GM23338 (cell line): Measurements from ENCODE around the gene KLF9. TPM values are rescaled to one million over a fixed set of nuclear protein-coding genes. Genes with fewer than 3 reads are reported as not detected.

ENCODE experiments used
- ATAC-seq: fragments of 200-7000 bp; cut with Tn5 transposase; 3 replicates; pipeline ENCODE4 v1.9.1; 2020
- DNase-seq: peaks from one replicate; pipeline ENCODE4 v3.0.0-alpha.2; 2015; ENCODE audit warnings: low spot score
- H2AFZ ChIP-seq: fragments of 200-600 bp; sonication (generic); 2 replicates; pipeline ENCODE4 v1.8.0; 2016; ENCODE audit warnings: antibody characterized with exemption, mild to moderate bottlenecking, moderate library complexity
- H3F3A ChIP-seq: fragments of 200-600 bp; sonication (generic); replicated peaks from 2 replicates; pipeline ENCODE4 v1.8.0; 2017; ENCODE audit warnings: antibody characterized with exemption, mixed run types, low read depth
- H3K27ac ChIP-seq: fragments of 200-600 bp; sonication (generic); 2 replicates; pipeline ENCODE4 v1.6.1; 2016; ENCODE audit warnings: low read depth
- H3K27me3 ChIP-seq: fragments of 200-600 bp; sonication (generic); 2 replicates; pipeline ENCODE4 v1.8.0; 2016; ENCODE audit warnings: mild to moderate bottlenecking, mixed run types, moderate library complexity; ENCODE audit not compliant: insufficient read depth
- H3K36me3 ChIP-seq: fragments of 200-600 bp; sonication (generic); 2 replicates; pipeline ENCODE4 v1.8.0; 2016; ENCODE audit warnings: mild to moderate bottlenecking; ENCODE audit not compliant: insufficient read depth
- H3K4me1 ChIP-seq: fragments of 200-600 bp; sonication (generic); 2 replicates; pipeline ENCODE4 v1.8.0; 2016; ENCODE audit warnings: mild to moderate bottlenecking, moderate library complexity; ENCODE audit not compliant: insufficient read depth
- H3K4me2 ChIP-seq: fragments of 200-600 bp; sonication (generic); 2 replicates; pipeline ENCODE4 v1.7.1; 2017; ENCODE audit warnings: mixed run types
- H3K4me3 ChIP-seq: fragments of 200-600 bp; sonication (generic); 2 replicates; pipeline ENCODE4 v1.6.1; 2016; ENCODE audit warnings: mixed run types
- H3K79me2 ChIP-seq: fragments of 200-600 bp; sonication (generic); replicated peaks from 2 replicates; pipeline ENCODE4 v1.8.0; 2017; ENCODE audit warnings: mild to moderate bottlenecking; ENCODE audit not compliant: insufficient read depth
- H3K9me2 ChIP-seq: fragments of 200-600 bp; sonication (generic); 2 replicates; pipeline ENCODE4 v1.8.0; 2017; ENCODE audit not compliant: insufficient read depth
- H4K20me1 ChIP-seq: fragments of 200-600 bp; sonication (generic); replicated peaks from 2 replicates; pipeline ENCODE4 v1.8.0; 2017; ENCODE audit warnings: mild to moderate bottlenecking; ENCODE audit not compliant: insufficient read depth
- H3K27ac Mint-ChIP-seq: 2 replicates; pipeline ENCODE4 v1.8.0; 2020; ENCODE audit warnings: inconsistent platforms, mild to moderate bottlenecking, moderate library complexity, mixed read lengths
- H3K27me3 Mint-ChIP-seq: 3 replicates; pipeline ENCODE4 v1.8.0; 2022; ENCODE audit warnings: low read depth, mild to moderate bottlenecking, moderate library complexity, mixed read lengths, inconsistent platforms; ENCODE audit not compliant: insufficient read depth, poor library complexity
- H3K36me3 Mint-ChIP-seq: 3 replicates; pipeline ENCODE4 v1.8.0; 2021; ENCODE audit warnings: low read depth, mild to moderate bottlenecking, inconsistent platforms, moderate library complexity, mixed read lengths
- H3K4me1 Mint-ChIP-seq: 3 replicates; pipeline ENCODE4 v1.8.0; 2020; ENCODE audit warnings: mild to moderate bottlenecking, inconsistent platforms, mixed read lengths
- H3K4me3 Mint-ChIP-seq: 3 replicates; pipeline ENCODE4 v1.8.0; 2021; ENCODE audit warnings: moderate library complexity, mild to moderate bottlenecking, inconsistent platforms, mixed read lengths
- H3K9me3 Mint-ChIP-seq: 3 replicates; pipeline ENCODE4 v1.8.0; 2020; ENCODE audit warnings: moderate library complexity, mild to moderate bottlenecking, inconsistent platforms, mixed read lengths
- CREB1 ChIP-seq: fragments of 250-450 bp; sonication (Bioruptor Pico); IDR thresholded peaks from 2 replicates; pipeline ENCODE4 v1.5.0; 2020; ENCODE audit warnings: low read depth, mild to moderate bottlenecking, moderate library complexity
- CTCF ChIP-seq, 2 experiments: fragments of 200-600 bp in 1 of 2; sonication (generic) in 1 of 2; conservative IDR thresholded peaks; 2 replicates each; pipeline versions ENCODE4 v1.5.1 to v1.6.1; 2016 to 2017; ENCODE audit warnings: antibody characterized with exemption in 2 of 2, low read depth in 2 of 2, mild to moderate bottlenecking in 2 of 2, moderate library complexity in 1 of 2
- EZH2 ChIP-seq: fragments of 200-600 bp; sonication (generic); IDR thresholded peaks from one replicate; pipeline ENCODE4 v1.8.0; 2017; ENCODE audit warnings: antibody characterized with exemption, mild to moderate bottlenecking, low read depth; ENCODE audit not compliant: unreplicated experiment
- EZH2phosphoT487 ChIP-seq: fragments of 200-600 bp; sonication (generic); IDR thresholded peaks from one replicate; pipeline ENCODE4 v1.8.1; 2018; ENCODE audit warnings: antibody characterized with exemption; ENCODE audit not compliant: unreplicated experiment
- JUNB ChIP-seq: IDR thresholded peaks from one replicate; pipeline ENCODE4 v1.6.1; 2016; ENCODE audit warnings: antibody characterized with exemption; ENCODE audit not compliant: unreplicated experiment
- POLR2AphosphoS5 ChIP-seq: IDR thresholded peaks from 2 replicates; pipeline ENCODE4 v1.6.1; 2016; ENCODE audit warnings: antibody characterized with exemption, low read depth
- REST ChIP-seq: IDR thresholded peaks from one replicate; pipeline ENCODE4 v1.6.1; 2018; ENCODE audit warnings: antibody characterized with exemption; ENCODE audit not compliant: unreplicated experiment
- STAT1 ChIP-seq: IDR thresholded peaks from one replicate; pipeline ENCODE4 v1.6.1; 2016; ENCODE audit warnings: antibody characterized with exemption; ENCODE audit not compliant: unreplicated experiment
- ZNF114 ChIP-seq: fragments of 250-450 bp; sonication (Bioruptor Pico); IDR thresholded peaks from 2 replicates; pipeline ENCODE4 v1.5.0; 2020; ENCODE audit warnings: mild to moderate bottlenecking, moderate library complexity
- ZNF331 ChIP-seq: fragments of 250-450 bp; sonication (Bioruptor Pico); IDR thresholded peaks from 2 replicates; pipeline ENCODE4 v1.5.0; 2020; ENCODE audit warnings: low read depth, mild to moderate bottlenecking, moderate library complexity
- long read RNA-seq: library from polyadenylated mRNA; unstranded; transcript quantifications from one replicate; pipeline ENCODE4 v2.0.0, GENCODE V29; 2020; ENCODE audit not compliant: unreplicated experiment
- polyA plus RNA-seq: library from polyadenylated mRNA; unstranded; fragments of >200 nt; fragmentation: Nextera tagmentation; extraction: Ambion mirVana; gene quantifications from 2 replicates; pipeline ENCODE4 v1.2.1, GENCODE V29; 2016
- total RNA-seq: library from RNA; depleted of rRNA; stranded (reverse); fragments of >200 nt; shearing (Covaris generic); gene quantifications from 2 replicates; pipeline ENCODE4 v1.2.3, GENCODE V29; 2014; rRNA removed
- TF ChIP-seq, protein P1 (sequence below): IDR thresholded peaks from 2 replicates; pipeline ENCODE4 v1.6.1; 2016; ENCODE audit warnings: antibody characterized with exemption

KLF9 gene
- total RNA-seq (0.82 and 1.5 TPM in 2 replicates), polyA plus RNA-seq (0.45 and 0.58 TPM in 2 replicates)
- long read RNA-seq = 0 reads

DNA sequence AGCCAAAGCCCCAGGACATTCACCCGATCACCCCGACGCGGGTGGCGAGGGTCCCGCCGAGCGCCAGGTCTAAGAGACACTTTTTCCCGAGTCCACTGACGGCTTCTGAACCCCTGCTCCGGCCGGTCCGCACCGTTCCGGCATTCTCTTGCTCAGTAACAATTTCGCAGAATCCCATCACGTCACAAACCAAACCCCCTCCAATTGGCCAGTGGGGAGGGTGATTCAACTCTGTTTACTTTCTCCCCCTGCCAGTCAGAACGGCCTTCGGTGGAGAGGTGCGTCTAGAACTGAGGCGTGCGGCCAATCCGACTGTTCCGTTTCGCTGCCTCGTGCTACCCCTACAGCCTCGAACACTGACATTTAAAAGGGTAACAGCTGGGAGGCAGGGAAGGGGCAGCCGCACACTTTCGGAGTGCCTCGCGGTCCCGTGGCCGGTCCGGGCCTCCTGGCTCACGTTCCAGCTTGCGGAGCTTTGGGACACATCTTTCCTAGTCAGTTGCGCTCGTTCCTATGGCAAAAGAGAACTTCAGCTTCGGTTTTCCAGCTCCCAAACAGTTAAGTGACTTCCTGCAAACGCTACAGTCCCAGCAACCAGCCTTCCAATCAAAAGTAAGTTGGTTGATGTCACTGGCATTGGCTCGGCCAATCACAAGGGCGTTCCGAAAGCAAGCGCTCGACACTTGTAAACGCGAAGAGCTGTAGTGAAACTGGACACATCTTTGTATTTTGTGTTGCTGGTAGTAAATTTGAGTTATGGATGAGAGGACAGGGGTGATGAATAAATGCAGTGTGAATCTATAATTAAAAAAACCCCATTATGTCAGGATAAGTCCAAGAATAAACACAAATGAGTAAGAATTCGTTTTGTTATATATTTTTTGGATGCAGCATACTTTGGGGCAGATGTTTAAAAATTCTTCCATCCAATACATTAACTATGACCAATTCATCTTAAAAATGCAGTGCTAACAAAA, at the start of gene KLF9:
TSS of gene KLF9 (minus strand) at position 859 of the 977 bp plus-strand sequence. CDS start 1,294 bp downstream, outside the sequence.
- Histone ChIP-seq H3K27ac (no peak within 1 kb of the TSS), H3F3A (0 out of 2 replicates have a peak, but pooled peaks cover 2% of the 10 kb centered on the region), H3K27me3 (peaks cover 69% of the 10 kb centered on the region), H3K4me1 (peaks cover 21% of the 10 kb centered on the region), H2AFZ (peak within 1 kb of the TSS; percentile 49), H4K20me1 (no peaks in the 10 kb centered on the region), H3K79me2 (no peaks in the 10 kb centered on the region; the same call in 1 of the 2 replicates), H3K4me3 (peak within 1 kb of the TSS; percentile 51), H3K9me2 (no peaks in the 10 kb centered on the region), H3K36me3 (no peaks in the 10 kb centered on the region), H3K4me2 (peak within 1 kb of the TSS; percentile 85)
- peak; percentile 44 for ATAC-seq
- Mint-ChIP-seq H3K4me1 (peaks cover 20% of the 10 kb centered on the region; the same call in 2 of the 3 replicates), H3K27me3 (peaks cover 47% of the 10 kb centered on the region), H3K4me3 (peak within 1 kb of the TSS; percentile 90), H3K36me3 (no peaks in the 10 kb centered on the region), H3K27ac (0 out of 2 replicates have a peak within 1 kb of the TSS, but pooled peaks have one; percentile 66), H3K9me3 (no peaks in the 10 kb centered on the region; the same call in 2 of the 3 replicates)
- no peak for TF ChIP-seq POLR2AphosphoS5
- peak; percentile 48 for TF ChIP-seq EZH2
- TF ChIP-seq CREB1 (CRISPR knock-in tag) = peak; percentile 68
- DNase-seq = peak; percentile 93

- Histone ChIP-seq H3K27ac (no peak overlapping the region), H2AFZ (no peak overlapping the region)
- no peak for TF ChIP-seq CTCF (conservative IDR thresholded peaks at IDR 0.05; ENCODE audit: low read depth in 2 of 2)
- no peak for TF ChIP-seq REST
- no peak for TF ChIP-seq ZNF114 (CRISPR knock-in tag)
- TF ChIP-seq EZH2phosphoT487 = no peak
- TF ChIP-seq POLR2AphosphoS5 = no peak
- TF ChIP-seq STAT1 = no peak
- no peak for TF ChIP-seq JUNB
- TF ChIP-seq, protein P1, sequence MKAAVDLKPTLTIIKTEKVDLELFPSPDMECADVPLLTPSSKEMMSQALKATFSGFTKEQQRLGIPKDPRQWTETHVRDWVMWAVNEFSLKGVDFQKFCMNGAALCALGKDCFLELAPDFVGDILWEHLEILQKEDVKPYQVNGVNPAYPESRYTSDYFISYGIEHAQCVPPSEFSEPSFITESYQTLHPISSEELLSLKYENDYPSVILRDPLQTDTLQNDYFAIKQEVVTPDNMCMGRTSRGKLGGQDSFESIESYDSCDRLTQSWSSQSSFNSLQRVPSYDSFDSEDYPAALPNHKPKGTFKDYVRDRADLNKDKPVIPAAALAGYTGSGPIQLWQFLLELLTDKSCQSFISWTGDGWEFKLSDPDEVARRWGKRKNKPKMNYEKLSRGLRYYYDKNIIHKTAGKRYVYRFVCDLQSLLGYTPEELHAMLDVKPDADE = no peak
- TF ChIP-seq ZNF331 (CRISPR knock-in tag) = no peak
- TF ChIP-seq EZH2 = no peak
- no peak for TF ChIP-seq CREB1 (CRISPR knock-in tag)
Observed at GRCh38 chr9:70463877-70464276, 49.4 kb upstream of the KLF9 start.

More at GRCh38 chr9:70463877-70464276, 49.4 kb upstream of the KLF9 start:
- no peaks in the 10 kb centered on the region for H4K20me1 ChIP-seq
- DNase-seq (no peak), ATAC-seq (no peak)
- H3K4me3 ChIP-seq = no peak overlapping the region
- Mint-ChIP-seq H3K4me1 (peaks cover 8% of the 10 kb centered on the region; the same call in 2 of the 3 replicates), H3K4me3 (no peak overlapping the region), H3K27ac (no peak overlapping the region), H3K36me3 (no peaks in the 10 kb centered on the region), H3K27me3 (peaks cover 4% of the 10 kb centered on the region), H3K9me3 (no peaks in the 10 kb centered on the region)
- no peaks in the 10 kb centered on the region for H3K27me3 ChIP-seq
- H3K36me3 ChIP-seq = no peaks in the 10 kb centered on the region; the same call in 1 of the 2 replicates
- H3K79me2 ChIP-seq = no peaks in the 10 kb centered on the region
- no peaks in the 10 kb centered on the region for H3F3A ChIP-seq
- H3K9me2 ChIP-seq = no peaks in the 10 kb centered on the region
- H3K4me2 ChIP-seq = no peak overlapping the region
- H3K4me1 ChIP-seq = peaks cover 5% of the 10 kb centered on the region; the same call in 1 of the 2 replicates
